GM19452 (cell line): ENCODE measurements around the gene SYNDIG1.

ENCODE experiments used
- ATAC-seq: cut with Tn5 transposase; IDR thresholded peaks from one replicate; pipeline ENCODE4 v1.9.1; 2021; ENCODE audit not compliant: unreplicated experiment

The SYNDIG1 gene

GRCh38 chr20:24684956-24685691, 215.7 kb downstream of the SYNDIG1 start:
- no peak for ATAC-seq

DNA sequence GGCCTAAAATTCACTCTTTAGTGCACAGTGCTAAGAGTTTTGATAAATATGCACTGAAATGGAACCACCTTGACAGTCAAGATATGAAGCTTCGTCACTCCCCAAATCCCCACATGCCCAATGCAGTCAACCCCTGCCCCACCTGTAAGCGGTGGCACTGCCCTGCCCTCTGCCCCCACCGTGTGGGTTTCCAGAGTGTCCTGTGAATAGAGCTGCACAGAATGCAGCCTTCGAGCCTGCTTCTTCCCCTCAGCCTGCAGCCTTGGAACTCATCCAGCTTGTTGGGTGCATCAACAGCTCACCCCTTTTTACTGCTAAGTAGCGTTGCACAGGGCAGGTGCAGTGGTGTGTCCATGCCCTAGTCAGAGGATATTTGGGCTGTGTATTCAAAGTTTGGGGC, 216.3 kb downstream of the SYNDIG1 start:
- ATAC-seq, result no peak

- ATAC-seq, result no peak
These were observed 216.7 kb downstream of the SYNDIG1 start for GRCh38 chr20:24686156-24686555.

DNA sequence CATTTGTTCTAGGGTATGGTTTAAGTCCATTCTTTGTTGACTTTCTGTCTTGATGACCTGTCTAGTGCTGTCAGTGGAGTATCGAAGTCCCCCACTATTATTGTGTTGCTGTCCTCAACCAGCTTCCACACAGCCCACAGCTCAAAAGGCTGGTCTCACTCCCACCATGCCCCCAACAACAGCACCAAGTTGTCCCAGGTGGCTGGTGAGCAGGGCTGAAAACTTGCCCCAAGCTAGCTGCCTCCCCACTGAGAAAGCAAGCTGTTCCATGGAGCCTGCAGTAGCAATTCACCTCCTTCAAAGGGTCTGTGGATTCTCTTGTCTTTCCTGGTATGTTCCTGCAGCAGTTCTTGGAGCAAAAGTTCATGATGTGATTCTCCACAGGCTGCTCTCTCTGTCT, 221.0 kb downstream of the SYNDIG1 start:
- no peak for ATAC-seq

DNA sequence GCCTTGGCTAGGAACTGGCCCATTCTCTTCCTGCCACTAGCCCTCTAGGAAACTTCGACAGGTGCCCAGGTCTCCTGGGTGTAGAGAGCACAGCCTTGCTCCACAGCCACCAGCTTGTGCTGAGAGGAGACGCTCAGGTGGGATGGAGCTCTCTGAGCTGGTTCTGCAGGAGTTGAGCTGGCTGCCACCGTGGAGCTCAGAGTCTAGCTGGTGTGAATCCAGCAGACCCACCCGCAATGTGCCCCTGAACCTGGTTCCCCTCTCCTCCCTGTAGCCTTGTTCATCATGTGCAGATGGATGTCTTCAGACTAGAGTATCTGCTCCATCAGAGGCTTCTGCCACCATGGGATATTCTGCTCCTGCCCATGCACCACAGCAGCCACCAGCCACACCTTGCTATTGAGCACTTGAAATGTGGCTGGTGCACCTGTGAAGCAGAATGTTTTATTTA, 222.5 kb downstream of the SYNDIG1 start:
- ATAC-seq, result no peak

- no peak for ATAC-seq
These were observed 223.2 kb downstream of the SYNDIG1 start for GRCh38 chr20:24692446-24693200.

GRCh38 chr20:24693466-24694156, 224.2 kb downstream of the SYNDIG1 start:
- no peak for ATAC-seq

DNA sequence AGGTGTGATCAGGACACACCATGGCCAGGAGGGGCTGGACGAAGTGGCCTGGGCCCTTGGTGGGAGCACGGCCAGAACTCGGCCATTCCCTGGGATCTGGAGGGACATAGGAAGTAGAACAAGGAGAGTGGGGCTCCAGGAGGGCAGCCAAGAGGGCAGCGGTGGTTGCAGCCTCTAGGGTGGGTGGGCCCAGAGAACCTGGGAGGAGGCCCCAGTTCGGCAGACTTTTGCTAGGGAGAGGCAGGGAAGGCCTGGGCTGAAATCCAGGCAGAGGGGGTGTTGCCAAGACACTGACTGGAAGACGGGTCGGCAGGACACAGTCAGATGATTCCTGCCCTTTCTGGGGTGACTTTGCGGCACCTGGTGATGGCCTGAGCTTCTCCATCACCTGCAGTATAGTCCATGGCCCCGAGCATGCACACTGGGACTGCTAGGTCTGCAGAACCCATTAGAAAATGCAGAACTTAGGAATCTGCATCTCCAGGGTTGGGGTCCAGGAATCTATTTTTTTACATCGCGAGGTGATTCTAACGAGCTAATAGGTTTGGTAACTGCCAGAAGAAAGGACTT, 224.8 kb downstream of the SYNDIG1 start:
- ATAC-seq, result no peak

- no peak for ATAC-seq
These were observed 225.5 kb downstream of the SYNDIG1 start for GRCh38 chr20:24694727-24695528.

DNA sequence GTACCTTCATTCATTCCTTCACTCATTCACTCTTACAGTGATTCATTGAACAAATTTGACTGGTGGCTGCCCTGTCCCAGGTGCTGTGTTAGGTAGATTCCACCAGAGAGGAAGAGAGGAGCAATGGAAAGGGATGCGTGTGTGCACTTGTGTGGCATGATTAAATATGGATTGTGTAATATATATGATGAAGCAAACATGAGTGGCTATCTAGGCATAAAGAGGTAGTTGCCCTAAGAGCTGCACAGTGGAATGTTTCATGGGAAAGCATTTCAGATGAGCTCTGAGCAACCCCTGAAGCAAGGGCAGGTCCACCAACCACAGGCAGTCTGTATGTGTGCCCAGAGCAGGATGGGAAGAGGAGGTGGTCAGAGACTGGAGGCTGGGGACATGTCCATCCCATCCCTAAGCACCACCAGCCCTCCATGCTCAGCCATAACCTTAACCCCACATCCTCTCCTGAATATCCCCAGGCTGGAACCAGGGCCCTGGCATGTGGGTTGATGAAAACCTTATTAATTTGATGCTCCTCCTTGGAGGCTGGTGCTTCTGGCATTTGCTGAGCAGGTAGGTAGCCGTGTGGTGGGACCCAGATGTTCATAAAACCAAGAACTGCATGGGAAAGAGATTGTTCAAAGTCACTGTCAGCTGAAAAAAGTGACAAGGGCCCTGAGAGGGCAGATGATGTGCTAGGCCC, 226.2 kb downstream of the SYNDIG1 start:
- no peak for ATAC-seq

GRCh38 chr20:24696396-24696795, 227.0 kb downstream of the SYNDIG1 start:
- ATAC-seq, result no peak

- no peak for ATAC-seq
These were observed 228.0 kb downstream of the SYNDIG1 start for GRCh38 chr20:24697411-24697810.

GRCh38 chr20:24698189-24698588, 228.8 kb downstream of the SYNDIG1 start:
- ATAC-seq, result no peak

DNA sequence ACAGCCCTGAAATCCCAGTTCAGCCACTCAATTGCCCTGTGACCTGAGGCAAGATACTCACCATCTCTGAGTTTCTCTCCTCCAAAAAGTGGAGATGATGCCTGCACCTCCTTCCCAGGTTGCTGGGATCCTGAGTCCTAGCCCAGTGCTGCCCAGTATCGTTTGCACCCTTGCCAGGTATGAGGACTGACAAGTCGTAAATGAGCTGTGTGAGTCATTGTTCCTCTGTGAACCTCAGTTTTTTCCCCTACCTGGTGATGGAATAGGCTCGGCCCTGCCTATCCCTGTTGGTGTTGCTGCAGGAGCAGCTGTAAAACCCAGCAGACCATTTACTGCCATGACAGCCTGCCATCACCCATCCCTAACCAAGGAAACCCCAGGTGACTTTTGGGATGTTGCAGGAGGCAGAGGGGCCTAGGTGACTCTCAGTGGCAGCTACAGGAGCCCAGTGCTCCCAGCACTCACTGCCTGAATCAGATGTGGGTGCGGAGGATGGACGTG, 229.3 kb downstream of the SYNDIG1 start:
- ATAC-seq, result no peak

- ATAC-seq, result no peak
These were observed 230.1 kb downstream of the SYNDIG1 start for GRCh38 chr20:24699321-24700165.

DNA sequence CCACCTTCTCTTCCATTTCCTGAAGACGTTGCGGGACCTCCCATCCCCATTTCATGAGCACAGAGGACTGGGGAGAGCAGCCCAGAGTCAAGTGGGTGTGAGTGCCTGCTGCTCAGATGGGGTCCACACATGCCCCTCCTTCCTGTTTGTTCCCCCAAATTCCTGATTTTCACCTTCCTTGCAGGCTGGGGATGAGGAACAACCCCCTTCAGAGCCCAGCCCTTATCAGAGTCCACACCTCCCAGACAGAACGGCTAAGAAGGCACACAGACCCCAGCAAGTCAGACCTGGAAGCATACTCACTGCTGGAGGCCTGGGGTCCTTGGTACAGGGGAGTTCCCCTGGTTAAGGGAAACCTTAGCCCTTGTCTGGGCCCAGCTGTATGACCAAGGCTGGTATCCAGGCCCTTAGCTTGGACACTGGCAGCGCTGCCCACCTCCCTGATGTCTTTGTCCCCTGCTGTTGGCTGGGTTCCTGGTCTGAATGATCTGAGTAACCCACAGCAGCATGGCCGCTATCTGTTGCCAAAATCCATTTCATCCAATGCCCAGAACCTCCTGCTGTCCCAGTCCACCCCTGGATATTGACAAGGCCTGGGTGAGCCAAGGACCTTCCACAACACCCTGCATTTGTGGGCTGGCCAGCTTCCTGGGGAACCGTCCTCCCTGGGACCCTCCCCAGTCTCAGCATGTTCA, 230.9 kb downstream of the SYNDIG1 start:
- no peak for ATAC-seq

GRCh38 chr20:24701027-24701426, 231.6 kb downstream of the SYNDIG1 start:
- no peak for ATAC-seq

DNA sequence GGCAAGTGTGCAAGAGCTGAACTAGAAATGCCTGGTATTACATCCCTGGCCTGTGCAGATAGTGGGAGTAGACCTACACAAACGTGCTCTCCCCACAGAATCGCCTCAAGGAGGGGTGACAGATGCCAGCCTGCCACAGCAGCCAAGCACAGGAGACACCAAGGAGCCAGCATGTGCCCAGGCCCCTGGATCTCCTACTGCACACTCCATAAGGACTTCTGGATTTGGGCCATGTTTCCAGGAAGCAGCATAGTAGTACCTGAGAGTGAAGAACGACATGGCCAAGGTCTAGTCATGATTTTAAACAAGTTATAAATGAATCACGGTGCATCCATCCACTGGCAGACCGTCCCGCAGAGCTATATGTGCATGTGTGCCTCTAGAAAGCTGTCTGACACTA, 232.2 kb downstream of the SYNDIG1 start:
- ATAC-seq, result no peak
